Kidney epithelial cell (primary cell): Measurements from ENCODE around the gene ITGA4. TPM values are rescaled to one million over a fixed set of nuclear protein-coding genes. Genes with fewer than 3 reads are reported as not detected.

Experiments used
- DNase-seq: peaks from one replicate; pipeline ENCODE4 v3.0.0-alpha.2; 2010; ENCODE audit warnings: low read depth
- H3K27me3 ChIP-seq: 2 replicates; pipeline ENCODE4 v1.6.0; 2011; ENCODE audit warnings: low read length; ENCODE audit not compliant: control insufficient read depth, insufficient read depth
- H3K36me3 ChIP-seq: 2 replicates; pipeline ENCODE4 v1.5.1; 2011; ENCODE audit warnings: low read length; ENCODE audit not compliant: control insufficient read depth, insufficient read depth
- H3K4me3 ChIP-seq: 2 replicates; pipeline ENCODE4 v1.5.1; 2011; ENCODE audit warnings: low read depth, mild to moderate bottlenecking, control low read depth, low read length
- total RNA-seq: library from RNA; depleted of rRNA; stranded (reverse); fragments of >200 nt; gene quantifications from 2 replicates; pipeline ENCODE4 v1.2.3, GENCODE V29; 2015
- TF ChIP-seq, protein P1 (sequence below): IDR thresholded peaks from 2 replicates; pipeline ENCODE4 v1.5.1; 2011; ENCODE audit warnings: mild to moderate bottlenecking, moderate library complexity, low read length, control low read depth, inconsistent platforms; ENCODE audit not compliant: insufficient read depth, poor library complexity, severe bottlenecking

ITGA4 gene
- total RNA-seq, 1 donor from 2014 or later, result 11.0 TPM

DNA sequence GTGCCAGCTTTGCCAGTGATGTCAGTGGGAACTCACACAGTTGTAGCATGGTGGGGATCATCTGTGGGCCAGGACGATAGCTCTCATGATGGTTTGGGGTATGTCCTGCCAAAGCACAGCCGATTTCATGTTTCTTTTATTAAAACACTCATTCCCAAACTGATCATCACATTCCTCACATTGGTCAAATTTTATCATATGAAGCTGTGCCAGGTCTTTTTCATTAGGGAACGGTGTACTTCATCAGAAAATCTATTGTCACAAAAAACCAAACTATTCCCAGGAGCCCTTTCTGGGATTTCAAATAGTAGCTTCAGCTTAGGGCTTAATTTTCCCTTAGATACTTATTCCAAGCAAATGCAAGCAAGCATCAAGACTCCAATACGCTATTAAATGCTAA lies 42.0 kb downstream of the ITGA4 start:
- H3K27me3 ChIP-seq, result no peaks in the 10 kb centered on the region
- DNase-seq, result no peak
- H3K36me3 ChIP-seq, result no peaks in the 10 kb centered on the region
- H3K4me3 ChIP-seq, result no peak overlapping the region
- TF ChIP-seq, protein P1, sequence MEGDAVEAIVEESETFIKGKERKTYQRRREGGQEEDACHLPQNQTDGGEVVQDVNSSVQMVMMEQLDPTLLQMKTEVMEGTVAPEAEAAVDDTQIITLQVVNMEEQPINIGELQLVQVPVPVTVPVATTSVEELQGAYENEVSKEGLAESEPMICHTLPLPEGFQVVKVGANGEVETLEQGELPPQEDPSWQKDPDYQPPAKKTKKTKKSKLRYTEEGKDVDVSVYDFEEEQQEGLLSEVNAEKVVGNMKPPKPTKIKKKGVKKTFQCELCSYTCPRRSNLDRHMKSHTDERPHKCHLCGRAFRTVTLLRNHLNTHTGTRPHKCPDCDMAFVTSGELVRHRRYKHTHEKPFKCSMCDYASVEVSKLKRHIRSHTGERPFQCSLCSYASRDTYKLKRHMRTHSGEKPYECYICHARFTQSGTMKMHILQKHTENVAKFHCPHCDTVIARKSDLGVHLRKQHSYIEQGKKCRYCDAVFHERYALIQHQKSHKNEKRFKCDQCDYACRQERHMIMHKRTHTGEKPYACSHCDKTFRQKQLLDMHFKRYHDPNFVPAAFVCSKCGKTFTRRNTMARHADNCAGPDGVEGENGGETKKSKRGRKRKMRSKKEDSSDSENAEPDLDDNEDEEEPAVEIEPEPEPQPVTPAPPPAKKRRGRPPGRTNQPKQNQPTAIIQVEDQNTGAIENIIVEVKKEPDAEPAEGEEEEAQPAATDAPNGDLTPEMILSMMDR, result no peak

DNA sequence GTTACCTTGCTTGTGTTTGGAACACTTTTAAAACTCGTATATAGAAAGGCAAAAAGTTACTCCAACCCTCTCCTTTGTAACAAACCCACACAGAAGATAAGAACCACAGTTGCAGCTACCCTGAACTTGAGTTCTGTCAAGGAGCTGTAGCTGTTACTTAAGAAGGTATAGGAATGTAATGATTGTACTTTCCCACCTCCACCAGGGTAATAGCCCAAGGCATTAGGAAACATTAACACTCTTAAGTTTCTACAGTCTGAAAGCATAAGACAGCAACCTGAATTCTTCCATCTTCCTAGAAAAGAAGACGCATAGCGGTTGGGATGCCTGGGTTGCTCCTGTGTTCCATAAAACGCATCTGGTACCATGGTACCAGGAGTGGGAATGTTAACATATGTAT lies 43.0 kb downstream of the ITGA4 start:
- Histone ChIP-seq H3K27me3 (no peaks in the 10 kb centered on the region), H3K4me3 (no peak overlapping the region), H3K36me3 (no peaks in the 10 kb centered on the region)
- TF ChIP-seq, protein P1, result no peak
- no peak for DNase-seq

DNA sequence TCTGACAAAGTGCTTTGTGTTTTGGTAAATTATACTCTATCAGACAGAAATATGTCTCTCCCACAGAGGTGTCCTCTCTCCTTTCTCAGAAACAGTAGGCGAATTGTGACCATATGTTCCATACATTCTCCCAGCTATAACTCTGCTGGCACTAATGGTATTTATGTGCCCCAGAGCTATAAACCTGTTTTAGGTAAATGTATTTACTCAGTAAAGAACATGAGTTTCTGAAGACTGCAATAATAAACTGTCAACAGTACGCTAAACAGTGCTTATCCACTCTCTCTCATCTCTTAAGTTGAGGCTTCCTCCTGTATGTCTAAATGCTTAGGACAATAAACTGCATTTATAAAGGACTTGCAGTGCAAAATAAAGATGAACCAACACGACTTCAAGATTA lies 58.5 kb downstream of the ITGA4 start:
- Histone ChIP-seq H3K4me3 (no peak overlapping the region), H3K36me3 (no peaks in the 10 kb centered on the region), H3K27me3 (no peaks in the 10 kb centered on the region)
- TF ChIP-seq, protein P1, result no peak
- DNase-seq, result no peak

DNA sequence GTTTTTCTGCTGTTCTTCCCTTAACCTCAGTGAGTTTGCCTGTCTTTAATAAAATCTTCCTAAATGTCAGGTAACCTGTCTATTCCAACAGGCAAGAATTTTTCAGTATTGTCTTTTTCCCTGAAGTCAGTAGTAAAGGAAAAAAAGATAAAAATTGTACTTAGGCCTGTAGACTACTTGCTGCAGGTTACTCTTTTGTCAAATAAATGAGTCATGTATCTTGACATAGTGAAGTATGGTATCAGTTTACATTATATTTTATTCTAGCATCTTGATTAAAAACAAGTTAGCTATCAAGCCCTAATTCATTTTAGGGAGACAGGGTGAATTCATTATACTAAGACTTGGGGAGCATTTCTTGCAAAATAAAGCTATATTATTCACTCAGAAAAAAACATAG lies 59.8 kb downstream of the ITGA4 start:
- no peak overlapping the region for H3K4me3 ChIP-seq
- H3K27me3 ChIP-seq, result no peaks in the 10 kb centered on the region
- no peak for DNase-seq
- TF ChIP-seq, protein P1, result no peak
- H3K36me3 ChIP-seq, result no peaks in the 10 kb centered on the region

DNA sequence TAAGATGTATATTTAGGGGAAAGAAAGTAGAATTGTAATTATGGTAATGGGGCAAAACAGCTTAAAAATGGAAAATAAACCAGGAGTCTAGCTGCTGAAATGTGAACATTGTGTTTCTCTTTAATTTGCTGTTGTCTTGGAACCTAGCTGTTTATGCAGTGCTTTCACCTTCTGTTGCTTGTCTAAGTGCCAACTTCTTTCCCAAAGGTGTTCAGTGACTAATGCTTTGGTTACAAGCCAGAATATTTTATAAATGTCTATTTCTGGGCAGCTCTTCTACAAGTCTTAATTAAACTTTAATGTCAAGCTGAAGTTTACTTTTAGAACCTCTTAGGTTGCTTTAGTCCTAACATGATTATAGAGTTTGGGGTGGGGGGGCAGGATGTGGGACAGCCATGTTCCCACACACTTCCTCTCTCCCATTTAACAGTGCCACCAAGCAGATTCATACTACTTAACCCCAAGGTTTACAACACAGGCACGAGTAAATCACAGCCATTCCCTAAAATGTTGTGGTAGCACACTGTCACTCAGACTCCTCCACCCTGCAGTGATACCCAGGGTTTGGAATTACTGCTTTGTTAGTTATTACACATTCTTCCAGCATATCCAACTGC lies 60.6 kb downstream of the ITGA4 start:
- DNase-seq, result peak; percentile 7
- TF ChIP-seq, protein P1, result no peak

DNA sequence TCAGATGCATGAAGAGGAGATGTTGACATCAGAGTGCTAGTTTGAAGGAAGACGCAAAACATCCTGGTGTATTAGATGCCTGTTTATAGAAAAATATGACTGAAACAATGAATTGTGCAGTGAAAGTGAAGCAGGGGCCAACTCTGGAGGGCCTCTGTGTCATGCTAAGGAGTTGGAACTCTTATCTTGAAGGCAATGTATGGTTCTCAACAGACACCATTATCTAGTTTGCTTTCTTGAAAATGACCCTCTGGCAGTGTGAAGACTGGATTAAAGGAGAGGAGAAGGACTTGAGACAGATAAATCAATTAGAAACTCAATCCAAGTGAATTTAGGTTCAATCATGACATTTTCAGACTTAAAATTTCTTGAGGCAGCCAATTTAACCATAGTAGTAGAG lies 63.1 kb downstream of the ITGA4 start:
- TF ChIP-seq, protein P1, result no peak
- Histone ChIP-seq H3K4me3 (no peak overlapping the region), H3K27me3 (no peaks in the 10 kb centered on the region), H3K36me3 (no peaks in the 10 kb centered on the region)
- DNase-seq, result no peak

More for the DNA sequence above, 60.6 kb downstream of the ITGA4 start:
- H3K27me3 ChIP-seq, result no peaks in the 10 kb centered on the region
- no peak overlapping the region for H3K4me3 ChIP-seq
- no peaks in the 10 kb centered on the region for H3K36me3 ChIP-seq
